Nephron (organoid): ENCODE measurements around the gene ABTB2.

Source experiments
- H3K27ac Mint-ChIP-seq, 3 experiments: 2 replicates each; pipeline ENCODE4 v1.8.0; 2020; ENCODE audit warnings: mixed read lengths in 3 of 3, mild to moderate bottlenecking in 2 of 3, moderate library complexity in 1 of 3
- H3K27me3 Mint-ChIP-seq: 2 replicates; pipeline ENCODE4 v1.8.0; 2021; ENCODE audit warnings: low read depth, mild to moderate bottlenecking, moderate library complexity, mixed read lengths
- H3K36me3 Mint-ChIP-seq: 2 replicates; pipeline ENCODE4 v1.8.0; 2020; ENCODE audit warnings: low read depth, mixed read lengths
- H3K4me1 Mint-ChIP-seq: 2 replicates; pipeline ENCODE4 v1.8.0; 2020; ENCODE audit warnings: mixed read lengths
- H3K4me3 Mint-ChIP-seq, 3 experiments: 2 replicates each; pipeline ENCODE4 v1.8.0; 2020; ENCODE audit warnings: mild to moderate bottlenecking in 3 of 3, mixed read lengths in 3 of 3, moderate library complexity in 2 of 3
- H3K9me3 Mint-ChIP-seq: 2 replicates; pipeline ENCODE4 v1.8.0; 2020; ENCODE audit warnings: mixed read lengths
- TF ChIP-seq, protein P1 (sequence below), 3 experiments: fragments of 200-600 bp; sonication (generic); IDR thresholded peaks; one replicate each; pipeline ENCODE4 v1.5.0; 2021; ENCODE audit warnings: antibody characterized with exemption in 3 of 3; ENCODE audit not compliant: unreplicated experiment in 3 of 3

The ABTB2 gene

DNA sequence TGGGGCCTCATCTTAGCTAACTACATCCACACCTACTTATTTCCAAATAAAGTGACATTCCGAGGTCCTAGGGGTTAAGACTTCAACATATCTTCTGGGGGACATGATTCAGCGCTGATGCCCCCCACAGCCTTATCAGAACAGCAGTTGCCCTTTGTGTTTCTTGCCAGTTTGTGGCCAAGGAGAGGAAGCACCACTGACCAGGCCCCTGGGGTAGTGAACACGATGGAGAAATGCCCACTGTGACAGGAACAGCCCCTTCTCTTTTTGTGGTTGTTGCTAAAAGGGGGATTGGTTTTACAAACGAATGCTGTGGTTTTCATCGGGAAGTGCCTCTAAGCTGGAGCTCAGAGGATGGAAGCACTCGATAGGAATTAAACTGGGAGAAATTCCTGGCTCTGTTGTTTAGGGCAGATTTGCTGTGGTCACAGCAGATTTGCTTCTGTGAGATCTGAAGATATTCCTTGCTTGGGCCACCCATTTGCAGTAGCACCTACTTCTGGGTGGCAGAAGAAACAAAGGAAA is 88.8 kb downstream of the ABTB2 start:
- Mint-ChIP-seq H3K4me1 (peaks cover 47% of the 10 kb centered on the region), H3K27me3 (peaks cover 11% of the 10 kb centered on the region), H3K27ac (peak overlapping the region; percentile 18 to 51 (median 31)), H3K36me3 (no peaks in the 10 kb centered on the region), H3K9me3 (no peaks in the 10 kb centered on the region), H3K4me3 (no peak overlapping the region)
- TF ChIP-seq, protein P1, sequence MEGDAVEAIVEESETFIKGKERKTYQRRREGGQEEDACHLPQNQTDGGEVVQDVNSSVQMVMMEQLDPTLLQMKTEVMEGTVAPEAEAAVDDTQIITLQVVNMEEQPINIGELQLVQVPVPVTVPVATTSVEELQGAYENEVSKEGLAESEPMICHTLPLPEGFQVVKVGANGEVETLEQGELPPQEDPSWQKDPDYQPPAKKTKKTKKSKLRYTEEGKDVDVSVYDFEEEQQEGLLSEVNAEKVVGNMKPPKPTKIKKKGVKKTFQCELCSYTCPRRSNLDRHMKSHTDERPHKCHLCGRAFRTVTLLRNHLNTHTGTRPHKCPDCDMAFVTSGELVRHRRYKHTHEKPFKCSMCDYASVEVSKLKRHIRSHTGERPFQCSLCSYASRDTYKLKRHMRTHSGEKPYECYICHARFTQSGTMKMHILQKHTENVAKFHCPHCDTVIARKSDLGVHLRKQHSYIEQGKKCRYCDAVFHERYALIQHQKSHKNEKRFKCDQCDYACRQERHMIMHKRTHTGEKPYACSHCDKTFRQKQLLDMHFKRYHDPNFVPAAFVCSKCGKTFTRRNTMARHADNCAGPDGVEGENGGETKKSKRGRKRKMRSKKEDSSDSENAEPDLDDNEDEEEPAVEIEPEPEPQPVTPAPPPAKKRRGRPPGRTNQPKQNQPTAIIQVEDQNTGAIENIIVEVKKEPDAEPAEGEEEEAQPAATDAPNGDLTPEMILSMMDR (IDR thresholded peaks at IDR 0.05; ENCODE audit: unreplicated experiment in 3 of 3): no peak

DNA sequence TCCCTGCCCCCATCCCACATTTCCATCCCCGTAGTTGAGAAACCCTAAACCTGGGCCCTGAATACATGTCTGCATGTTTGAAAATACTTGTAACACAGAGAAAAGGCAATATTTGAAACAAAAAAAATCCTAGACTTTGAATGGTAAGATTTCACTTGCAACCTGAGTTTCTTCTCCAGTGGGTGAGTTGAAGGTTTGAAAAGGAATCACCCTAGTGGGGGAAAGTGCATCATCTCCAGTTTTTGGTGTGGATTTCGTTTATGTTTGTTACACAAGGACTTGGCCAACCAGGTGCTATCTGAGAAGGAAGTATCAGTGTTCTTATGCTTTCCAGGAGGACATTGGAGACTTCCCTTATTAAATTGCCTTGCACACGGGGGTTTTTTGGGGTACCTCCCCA is 90.4 kb downstream of the ABTB2 start:
- Mint-ChIP-seq H3K36me3 (no peaks in the 10 kb centered on the region), H3K9me3 (no peaks in the 10 kb centered on the region), H3K4me3 (no peak overlapping the region), H3K27ac (peak overlapping the region; percentile 89 to 97 (median 95)), H3K27me3 (peaks cover 18% of the 10 kb centered on the region), H3K4me1 (peaks cover 56% of the 10 kb centered on the region)
- TF ChIP-seq, protein P1 (IDR thresholded peaks at IDR 0.05; ENCODE audit: unreplicated experiment in 3 of 3): no peak

DNA sequence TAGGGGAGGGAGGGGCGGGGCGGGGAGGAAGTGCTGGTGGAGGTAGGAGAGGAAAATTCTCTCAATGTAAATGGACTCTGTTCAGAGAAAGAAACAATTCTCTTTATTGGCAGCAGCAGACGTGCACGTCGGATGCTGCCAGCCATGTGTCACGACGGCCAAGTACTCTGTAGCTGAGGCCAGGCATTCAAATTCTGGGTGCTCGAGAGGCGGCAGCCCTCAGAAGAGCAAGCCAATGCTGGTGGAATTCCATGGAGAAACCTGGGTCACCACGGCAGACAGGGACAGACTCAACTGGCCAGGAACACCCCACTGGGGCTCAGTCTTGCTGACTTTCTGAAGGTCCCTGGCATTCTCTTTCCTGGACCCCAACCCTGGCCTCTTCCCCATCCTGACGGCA is 90.8 kb downstream of the ABTB2 start:
- peaks cover 59% of the 10 kb centered on the region for H3K4me1 Mint-ChIP-seq
- peak overlapping the region; percentile 89 to 97 (median 95) for H3K27ac Mint-ChIP-seq
- TF ChIP-seq, protein P1 (IDR thresholded peaks at IDR 0.05; ENCODE audit: unreplicated experiment in 3 of 3): no peak
- H3K27me3 Mint-ChIP-seq: peaks cover 21% of the 10 kb centered on the region
- no peaks in the 10 kb centered on the region for H3K9me3 Mint-ChIP-seq
- no peaks in the 10 kb centered on the region for H3K36me3 Mint-ChIP-seq
- H3K4me3 Mint-ChIP-seq: no peak overlapping the region

DNA sequence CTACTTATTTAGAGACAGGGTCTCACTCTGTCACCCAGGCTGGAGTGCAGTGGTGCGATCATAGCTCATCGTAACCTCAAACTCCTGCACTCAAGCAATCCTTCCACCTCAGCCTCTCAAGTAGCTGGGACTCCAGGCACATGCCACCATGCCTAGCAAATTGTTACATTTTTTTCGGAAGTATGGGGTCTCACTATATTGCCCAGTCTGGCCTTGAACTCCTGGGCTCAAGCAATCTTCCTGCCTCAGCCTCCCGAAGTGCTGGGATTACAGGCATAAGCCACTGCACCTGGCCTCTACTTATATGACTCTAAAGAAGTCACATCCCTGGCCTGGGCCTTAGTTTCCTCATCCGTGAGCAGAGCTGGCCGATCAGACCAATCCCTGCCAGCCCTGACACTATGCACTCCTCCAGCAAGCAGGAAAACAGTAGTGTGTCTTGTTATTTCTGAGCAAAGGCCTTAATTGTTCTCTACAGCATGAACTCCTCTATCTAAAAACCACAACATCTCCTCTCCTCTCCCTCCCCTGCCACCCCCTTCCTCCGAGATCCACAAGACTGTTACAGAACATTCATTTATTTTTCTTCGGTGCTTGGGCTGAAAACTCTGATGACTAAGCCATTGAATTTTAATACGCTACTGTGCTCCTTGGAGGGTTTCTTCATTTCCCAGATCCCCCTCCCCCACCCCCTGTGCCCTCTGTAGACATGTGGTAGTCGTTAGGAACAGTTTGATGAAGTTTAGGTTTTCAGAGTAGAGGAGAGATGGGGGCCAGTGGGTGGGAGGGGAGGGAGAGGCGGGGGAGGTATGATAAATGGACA is 91.5 kb downstream of the ABTB2 start:
- Mint-ChIP-seq H3K27me3 (peaks cover 21% of the 10 kb centered on the region), H3K9me3 (no peaks in the 10 kb centered on the region), H3K4me1 (peaks cover 59% of the 10 kb centered on the region), H3K27ac (peak overlapping the region; percentile 89 to 97 (median 95)), H3K4me3 (peak overlapping the region; percentile 3 to 45 (median 40)), H3K36me3 (no peaks in the 10 kb centered on the region)
- TF ChIP-seq, protein P1 (IDR thresholded peaks at IDR 0.05; ENCODE audit: unreplicated experiment in 3 of 3): no peak

DNA sequence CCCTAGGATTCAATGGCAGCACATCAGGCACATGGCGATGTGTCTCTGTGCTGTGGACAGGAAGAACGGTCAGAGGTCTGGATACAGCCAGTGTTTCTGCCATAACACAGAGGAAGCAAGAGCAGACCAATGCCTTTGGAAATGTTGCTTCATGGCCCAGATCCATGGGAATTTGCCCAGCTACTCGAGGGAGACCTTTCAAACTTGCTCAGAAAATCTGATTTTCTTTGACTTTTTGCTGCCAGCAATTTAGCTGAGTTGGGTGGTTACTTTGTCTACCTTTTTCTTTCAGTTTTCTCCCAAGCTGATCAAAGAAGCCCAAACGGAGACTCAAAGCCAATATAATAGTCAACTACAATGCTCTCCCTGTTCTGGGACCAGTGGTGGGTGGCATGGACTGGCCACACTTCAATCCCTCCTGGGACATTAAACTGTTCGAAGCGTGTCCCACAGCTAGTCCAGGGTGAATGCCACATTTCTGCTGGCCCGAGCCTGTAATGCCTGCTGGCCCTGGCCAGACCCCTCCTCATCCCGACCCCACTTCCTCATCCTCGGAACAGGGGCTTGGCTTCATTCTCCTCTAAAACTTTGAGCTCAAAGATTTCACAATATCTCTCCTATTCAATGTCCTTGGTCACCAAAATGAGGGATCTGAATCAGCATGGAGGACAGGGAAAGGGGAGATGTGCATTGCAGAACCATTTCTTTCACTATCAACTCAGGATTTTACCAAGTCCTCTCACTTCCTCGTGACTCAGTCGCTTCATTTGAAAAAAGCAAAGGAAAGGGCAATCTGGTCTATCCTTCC is 93.3 kb downstream of the ABTB2 start:
- peak overlapping the region; percentile 43 to 93 (median 88) for H3K27ac Mint-ChIP-seq
- H3K27me3 Mint-ChIP-seq: peaks cover 15% of the 10 kb centered on the region
- H3K36me3 Mint-ChIP-seq: no peaks in the 10 kb centered on the region
- H3K4me3 Mint-ChIP-seq: no peak overlapping the region
- no peaks in the 10 kb centered on the region for H3K9me3 Mint-ChIP-seq
- H3K4me1 Mint-ChIP-seq: peaks cover 53% of the 10 kb centered on the region
- TF ChIP-seq, protein P1 (IDR thresholded peaks at IDR 0.05; ENCODE audit: unreplicated experiment in 3 of 3): no peak
